Fibroblast of lung (primary cell): ENCODE results near the gene GNG7. TPM values are rescaled to one million over a fixed set of nuclear protein-coding genes. Genes with fewer than 3 reads are reported as not detected.
"Not testable (repeated sequence)": the region's sequence is repeated elsewhere in the genome, so short reads cannot be mapped to it uniquely, and the experiment has no call there.

ENCODE experiments used
- DNase-seq, 2 donors: peaks; one replicate each; pipeline versions ENCODE4 v3.0.0 to v3.0.0-alpha.2; 2010; ENCODE audit warnings: low read depth in 2 of 2
- H2AFZ ChIP-seq: 2 replicates; pipeline ENCODE4 v1.5.1; 2012; ENCODE audit warnings: low read length, control low read depth, inconsistent platforms
- H3K27ac ChIP-seq: 2 replicates; pipeline ENCODE4 v1.5.1; 2011; ENCODE audit warnings: low read length, control low read depth; ENCODE audit not compliant: insufficient read depth
- H3K27me3 ChIP-seq: 2 replicates; pipeline ENCODE4 v1.5.1; 2011; ENCODE audit warnings: mild to moderate bottlenecking, low read length; ENCODE audit not compliant: control insufficient read depth, insufficient read depth
- H3K36me3 ChIP-seq: 2 replicates; pipeline ENCODE4 v1.5.1; 2011; ENCODE audit warnings: low read length; ENCODE audit not compliant: control insufficient read depth, insufficient read depth
- H3K4me1 ChIP-seq: 2 replicates; pipeline ENCODE4 v1.5.1; 2011; ENCODE audit warnings: low read length; ENCODE audit not compliant: control insufficient read depth, insufficient read depth; ENCODE audit errors: extremely low read depth
- H3K4me2 ChIP-seq: 2 replicates; pipeline ENCODE4 v1.5.1; 2011; ENCODE audit warnings: low read length, control low read depth; ENCODE audit not compliant: insufficient read depth; ENCODE audit errors: extremely low read depth
- H3K4me3 ChIP-seq, 4 experiments: fragments of 200-600 bp in 1 of 4; sonication (generic) in 1 of 4; replicated peaks in 1 of 4; 2 replicates each; pipeline ENCODE4 v1.5.1; 2011 to 2016; ENCODE audit warnings: low read length in 4 of 4, low read depth in 3 of 4, mild to moderate bottlenecking in 3 of 4, control low read depth in 2 of 4, inconsistent platforms in 1 of 4, mixed read lengths in 1 of 4; ENCODE audit not compliant: insufficient read depth in 1 of 4; ENCODE audit errors: control extremely low read depth in 1 of 4
- H3K79me2 ChIP-seq: 2 replicates; pipeline ENCODE4 v1.5.1; 2012; ENCODE audit warnings: mild to moderate bottlenecking, low read length, inconsistent platforms; ENCODE audit not compliant: control insufficient read depth, insufficient read depth
- H3K9ac ChIP-seq: 2 replicates; pipeline ENCODE4 v1.5.1; 2011; ENCODE audit warnings: mild to moderate bottlenecking, low read length, control low read depth; ENCODE audit not compliant: insufficient read depth
- H3K9me3 ChIP-seq: 2 replicates; pipeline ENCODE4 v1.5.1; 2012; ENCODE audit warnings: low read depth, low read length; ENCODE audit not compliant: control insufficient read depth, insufficient read depth
- H4K20me1 ChIP-seq: 2 replicates; pipeline ENCODE4 v1.5.1; 2011; ENCODE audit warnings: low read length; ENCODE audit not compliant: control insufficient read depth, insufficient read depth; ENCODE audit errors: extremely low read depth
- EZH2 ChIP-seq: IDR thresholded peaks from 2 replicates; pipeline ENCODE4 v1.5.1; 2012; ENCODE audit warnings: low read length, control low read depth, mild to moderate bottlenecking; ENCODE audit errors: missing control alignments
- polyA plus RNA-seq, 2 donors: library from polyadenylated mRNA; depleted of rRNA in 1 of 2; stranded (reverse) in 1 of 2; unstranded in 1 of 2; fragments of >200 nt; gene quantifications; 2 replicates each; pipeline ENCODE4 v1.2.1, GENCODE V29; 2011 to 2012; ENCODE audit warnings: missing spikeins in 1 of 2
- total RNA-seq: library from RNA; depleted of rRNA; stranded (reverse); fragments of >200 nt; gene quantifications from 2 replicates; pipeline ENCODE4 v1.2.1, GENCODE V29; 2014
- TF ChIP-seq, protein P1 (sequence below), 2 donors: IDR thresholded peaks in 1 of 2; conservative IDR thresholded peaks in 1 of 2; 1 replicate in 1 of 2; 2 replicates in 1 of 2; pipeline ENCODE4 v1.5.1; 2011 to 2012; ENCODE audit warnings: low read length in 2 of 2, control low read depth in 1 of 2, inconsistent platforms in 1 of 2, low read depth in 1 of 2, mild to moderate bottlenecking in 1 of 2

Gene GNG7
- total and polyA plus RNA-seq, 2 donors (not counting 1 experiment from before 2014, with no cell fraction given) = 0.27 to 0.83 TPM

DNA sequence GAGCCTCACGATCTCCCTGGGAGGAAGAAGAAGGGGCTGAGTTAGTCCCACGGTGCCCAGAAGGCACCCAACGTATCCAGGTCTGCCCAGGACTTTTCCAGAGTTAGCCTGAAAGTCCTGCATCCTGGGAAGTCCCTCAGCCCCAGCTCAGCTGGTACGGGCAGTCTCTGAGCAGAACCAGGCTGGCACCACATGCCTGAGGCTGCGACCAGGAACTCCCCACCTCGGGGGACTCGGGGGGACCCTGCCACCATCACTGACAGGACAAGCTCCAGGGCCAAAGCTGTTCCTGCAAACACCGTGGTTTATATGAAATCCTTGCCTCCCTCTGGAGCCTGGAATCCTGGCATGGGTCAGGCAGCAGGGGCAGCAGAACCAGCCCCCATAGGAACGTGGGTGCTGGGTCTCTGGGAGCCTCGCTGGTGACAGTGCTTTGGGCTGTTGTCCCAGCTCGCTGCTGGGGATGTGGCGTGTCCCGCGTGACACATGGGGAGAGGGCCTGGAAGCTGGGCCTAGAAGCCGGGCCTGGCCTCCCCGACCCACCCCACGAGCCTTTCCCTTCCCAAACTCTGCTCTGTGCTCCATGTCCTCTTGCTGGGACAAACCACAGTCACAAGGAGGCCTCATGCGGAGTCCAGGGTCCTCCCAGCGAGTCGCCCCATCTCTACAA lies 55.5 kb downstream of the GNG7 start:
- Histone ChIP-seq H3K4me2 (no peak overlapping the region), H3K4me3 (no peak overlapping the region), H2AFZ (no peak overlapping the region), H3K27ac (no peak overlapping the region), H3K4me1 (no peaks in the 10 kb centered on the region), H4K20me1 (no peaks in the 10 kb centered on the region), H3K27me3 (peaks cover 5% of the 10 kb centered on the region), H3K36me3 (no peaks in the 10 kb centered on the region), H3K9ac (no peak overlapping the region), H3K9me3 (no peaks in the 10 kb centered on the region), H3K79me2 (no peaks in the 10 kb centered on the region)
- TF ChIP-seq, protein P1, sequence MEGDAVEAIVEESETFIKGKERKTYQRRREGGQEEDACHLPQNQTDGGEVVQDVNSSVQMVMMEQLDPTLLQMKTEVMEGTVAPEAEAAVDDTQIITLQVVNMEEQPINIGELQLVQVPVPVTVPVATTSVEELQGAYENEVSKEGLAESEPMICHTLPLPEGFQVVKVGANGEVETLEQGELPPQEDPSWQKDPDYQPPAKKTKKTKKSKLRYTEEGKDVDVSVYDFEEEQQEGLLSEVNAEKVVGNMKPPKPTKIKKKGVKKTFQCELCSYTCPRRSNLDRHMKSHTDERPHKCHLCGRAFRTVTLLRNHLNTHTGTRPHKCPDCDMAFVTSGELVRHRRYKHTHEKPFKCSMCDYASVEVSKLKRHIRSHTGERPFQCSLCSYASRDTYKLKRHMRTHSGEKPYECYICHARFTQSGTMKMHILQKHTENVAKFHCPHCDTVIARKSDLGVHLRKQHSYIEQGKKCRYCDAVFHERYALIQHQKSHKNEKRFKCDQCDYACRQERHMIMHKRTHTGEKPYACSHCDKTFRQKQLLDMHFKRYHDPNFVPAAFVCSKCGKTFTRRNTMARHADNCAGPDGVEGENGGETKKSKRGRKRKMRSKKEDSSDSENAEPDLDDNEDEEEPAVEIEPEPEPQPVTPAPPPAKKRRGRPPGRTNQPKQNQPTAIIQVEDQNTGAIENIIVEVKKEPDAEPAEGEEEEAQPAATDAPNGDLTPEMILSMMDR (conservative IDR thresholded peaks at IDR 0.05 in 1 of 2, IDR thresholded peaks at IDR 0.05 in 1 of 2; ENCODE audit: low read depth in 1 of 2, low read length in 2 of 2) = no peak
- TF ChIP-seq EZH2 = no peak
- DNase-seq = no peak

DNA sequence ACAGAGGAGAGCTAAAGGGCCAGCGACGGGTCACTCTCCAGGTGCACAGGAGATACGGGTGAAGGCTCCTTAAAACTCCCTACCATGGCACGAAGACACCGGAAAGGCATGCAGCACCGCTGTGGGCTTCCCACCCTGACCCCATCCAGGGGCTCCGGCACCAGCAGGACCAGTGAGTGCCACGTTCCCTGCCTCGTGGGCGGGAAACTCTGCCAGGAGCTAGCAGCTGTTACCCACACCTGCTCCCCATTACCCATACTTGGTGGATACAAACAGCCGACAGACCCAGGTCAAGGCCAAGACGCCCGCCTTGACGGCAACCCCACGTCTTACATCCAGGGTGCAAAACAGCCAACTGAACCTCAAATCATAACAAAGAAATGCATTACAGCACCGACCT lies 56.7 kb downstream of the GNG7 start:
- TF ChIP-seq, protein P1 (conservative IDR thresholded peaks at IDR 0.05 in 1 of 2, IDR thresholded peaks at IDR 0.05 in 1 of 2; ENCODE audit: low read depth in 1 of 2, low read length in 2 of 2) = no peak
- no peak for TF ChIP-seq EZH2
- Histone ChIP-seq H3K4me2 (no peak overlapping the region), H3K9me3 (no peaks in the 10 kb centered on the region), H3K27me3 (peaks cover 5% of the 10 kb centered on the region), H2AFZ (no peak overlapping the region), H3K4me1 (no peaks in the 10 kb centered on the region), H3K9ac (no peak overlapping the region), H3K36me3 (no peaks in the 10 kb centered on the region), H3K79me2 (no peaks in the 10 kb centered on the region), H3K4me3 (no peak overlapping the region), H3K27ac (no peak overlapping the region), H4K20me1 (no peaks in the 10 kb centered on the region)
- no peak for DNase-seq

DNA sequence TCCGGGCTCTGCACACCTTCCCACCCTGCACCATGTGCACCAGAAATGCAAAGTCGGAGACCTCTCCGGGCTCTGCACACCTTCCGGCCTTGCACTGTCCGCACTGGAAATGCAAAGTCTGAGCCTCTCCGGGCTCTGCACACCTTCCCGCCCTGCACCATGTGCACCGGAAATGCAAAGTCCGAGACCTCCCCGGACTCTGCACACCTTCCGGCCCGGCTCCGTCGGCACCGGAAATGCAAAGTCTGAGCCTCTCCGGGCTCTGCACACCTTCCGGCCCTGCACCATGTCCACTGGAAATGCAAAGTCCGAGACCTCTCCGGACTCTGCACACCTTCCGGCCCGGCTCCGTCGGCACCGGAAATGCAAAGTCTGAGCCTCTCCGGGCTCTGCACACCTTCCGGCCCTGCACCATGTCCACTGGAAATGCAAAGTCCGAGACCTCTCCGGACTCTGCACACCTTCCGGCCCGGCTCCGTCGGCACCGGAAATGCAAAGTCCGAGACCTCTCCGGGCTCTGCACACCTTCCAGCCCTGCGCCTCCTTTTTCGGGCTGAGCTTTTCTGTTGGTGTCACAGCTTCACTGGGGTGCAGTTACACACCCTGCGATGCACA lies 59.3 kb downstream of the GNG7 start:
- not testable (repeated sequence) for H3K4me3 ChIP-seq, H3K4me2 ChIP-seq, H3K36me3 ChIP-seq, H3K27ac ChIP-seq, H4K20me1 ChIP-seq, H3K9me3 ChIP-seq, H3K27me3 ChIP-seq, DNase-seq, H3K79me2 ChIP-seq, H2AFZ ChIP-seq, H3K4me1 ChIP-seq, H3K9ac ChIP-seq
